ENCODE measurements around the gene SORCS2.

SORCS2 gene

DNA sequence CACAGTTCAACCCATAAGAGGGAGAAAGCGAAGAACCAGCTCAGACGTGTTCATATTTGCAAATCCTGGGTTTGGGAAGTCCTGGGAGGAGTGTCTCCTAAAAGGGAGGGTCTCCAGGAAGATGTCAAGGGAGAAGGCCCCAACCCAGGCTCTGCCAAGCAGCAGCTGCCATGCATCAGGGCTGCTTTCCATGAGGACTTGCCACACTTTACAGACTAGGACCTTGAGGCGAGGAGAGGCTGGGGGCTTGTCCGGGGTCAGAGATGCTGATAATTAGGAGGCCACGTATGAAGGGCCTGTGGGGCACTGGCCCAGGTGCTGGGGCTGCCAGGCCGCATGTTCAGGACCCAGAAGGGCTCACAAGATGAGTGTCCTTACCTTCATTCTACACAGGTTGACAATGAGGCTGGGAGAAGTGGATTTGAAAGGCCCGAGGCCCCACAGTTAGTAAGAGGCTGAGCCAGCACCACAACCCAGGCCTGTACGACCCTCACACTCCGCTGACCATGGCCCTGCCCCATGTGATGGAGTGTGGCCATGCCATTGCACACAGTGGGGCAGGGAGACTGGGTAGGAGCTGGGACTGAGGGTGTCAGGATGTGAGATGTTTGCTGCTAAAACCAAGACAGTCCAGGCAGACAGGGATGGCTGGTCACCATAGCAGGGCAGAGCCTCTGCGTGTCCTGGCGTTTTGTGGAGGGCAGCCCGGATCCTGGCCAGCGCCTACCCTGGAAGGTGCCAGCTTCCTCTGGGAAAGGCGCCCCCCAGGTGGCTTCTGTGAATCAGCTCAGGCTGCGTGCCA lies 147.6 kb downstream of the SORCS2 start:
- TF ChIP-seq FOXP2 (optimal IDR thresholded peaks at IDR 0.05; ENCODE audit: borderline replicate concordance, extremely low read depth, extremely low read length, insufficient read depth): no peak
- TF ChIP-seq SIN3A (IDR thresholded peaks at IDR 0.05; ENCODE audit: borderline replicate concordance, insufficient read depth, low read length): no peak
- TF ChIP-seq TAF1 (IDR thresholded peaks at IDR 0.05; ENCODE audit: borderline replicate concordance, insufficient read depth, low read length): no peak
- TF ChIP-seq POLR2AphosphoS5 (IDR thresholded peaks at IDR 0.05; ENCODE audit: low read depth, low read length): no peak
- TF ChIP-seq, protein P1, sequence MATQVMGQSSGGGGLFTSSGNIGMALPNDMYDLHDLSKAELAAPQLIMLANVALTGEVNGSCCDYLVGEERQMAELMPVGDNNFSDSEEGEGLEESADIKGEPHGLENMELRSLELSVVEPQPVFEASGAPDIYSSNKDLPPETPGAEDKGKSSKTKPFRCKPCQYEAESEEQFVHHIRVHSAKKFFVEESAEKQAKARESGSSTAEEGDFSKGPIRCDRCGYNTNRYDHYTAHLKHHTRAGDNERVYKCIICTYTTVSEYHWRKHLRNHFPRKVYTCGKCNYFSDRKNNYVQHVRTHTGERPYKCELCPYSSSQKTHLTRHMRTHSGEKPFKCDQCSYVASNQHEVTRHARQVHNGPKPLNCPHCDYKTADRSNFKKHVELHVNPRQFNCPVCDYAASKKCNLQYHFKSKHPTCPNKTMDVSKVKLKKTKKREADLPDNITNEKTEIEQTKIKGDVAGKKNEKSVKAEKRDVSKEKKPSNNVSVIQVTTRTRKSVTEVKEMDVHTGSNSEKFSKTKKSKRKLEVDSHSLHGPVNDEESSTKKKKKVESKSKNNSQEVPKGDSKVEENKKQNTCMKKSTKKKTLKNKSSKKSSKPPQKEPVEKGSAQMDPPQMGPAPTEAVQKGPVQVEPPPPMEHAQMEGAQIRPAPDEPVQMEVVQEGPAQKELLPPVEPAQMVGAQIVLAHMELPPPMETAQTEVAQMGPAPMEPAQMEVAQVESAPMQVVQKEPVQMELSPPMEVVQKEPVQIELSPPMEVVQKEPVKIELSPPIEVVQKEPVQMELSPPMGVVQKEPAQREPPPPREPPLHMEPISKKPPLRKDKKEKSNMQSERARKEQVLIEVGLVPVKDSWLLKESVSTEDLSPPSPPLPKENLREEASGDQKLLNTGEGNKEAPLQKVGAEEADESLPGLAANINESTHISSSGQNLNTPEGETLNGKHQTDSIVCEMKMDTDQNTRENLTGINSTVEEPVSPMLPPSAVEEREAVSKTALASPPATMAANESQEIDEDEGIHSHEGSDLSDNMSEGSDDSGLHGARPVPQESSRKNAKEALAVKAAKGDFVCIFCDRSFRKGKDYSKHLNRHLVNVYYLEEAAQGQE (IDR thresholded peaks at IDR 0.05; ENCODE audit: insufficient read depth in 1 of 2, low read depth in 2 of 2, low read length in 2 of 2): no peak

DNA sequence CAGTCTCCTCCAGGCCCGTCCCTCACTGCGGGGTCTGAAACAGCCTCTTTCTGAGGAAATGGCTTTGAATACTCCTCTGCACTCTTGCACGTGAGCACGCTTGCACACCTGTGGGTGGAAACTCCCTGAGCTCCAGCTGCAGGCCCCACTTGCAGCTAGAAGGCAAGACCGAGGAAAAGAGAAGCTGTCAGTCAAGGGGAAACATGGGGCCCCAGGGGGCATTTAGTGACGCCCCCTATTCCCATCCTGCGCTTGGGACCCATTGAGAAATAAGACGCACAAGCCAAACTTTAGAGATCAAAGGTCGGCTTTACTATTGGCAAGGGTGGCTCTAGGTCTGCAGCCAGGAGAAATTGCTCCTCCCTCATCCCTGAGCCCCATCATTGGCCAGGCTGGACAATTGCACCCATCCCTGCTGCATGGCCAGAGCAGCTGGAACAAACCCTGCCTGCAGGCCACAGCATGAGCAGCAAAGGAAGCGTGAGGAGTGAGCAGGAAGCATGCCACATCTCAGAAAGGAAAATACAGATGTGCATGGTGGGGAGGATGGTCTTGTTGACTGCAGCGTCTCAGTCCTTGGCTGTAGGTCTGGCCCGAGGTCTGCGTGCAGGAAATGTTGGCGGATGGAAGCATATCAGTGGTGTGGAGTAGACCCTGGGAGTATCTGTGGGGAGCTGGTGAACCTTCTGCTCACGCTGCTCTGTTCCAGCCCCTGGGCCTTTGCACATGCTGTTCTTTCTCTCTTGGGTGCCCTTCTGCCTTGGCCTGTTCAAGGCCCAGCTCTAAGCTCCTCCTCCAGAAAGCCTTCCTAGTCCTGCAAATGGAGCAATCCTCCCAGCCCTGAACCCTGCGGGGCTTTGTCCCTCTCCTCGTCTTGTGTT lies 148.5 kb downstream of the SORCS2 start:
- TF ChIP-seq SIN3A (IDR thresholded peaks at IDR 0.05; ENCODE audit: borderline replicate concordance, insufficient read depth, low read length) (no peak), FOXP2 (optimal IDR thresholded peaks at IDR 0.05; ENCODE audit: borderline replicate concordance, extremely low read depth, extremely low read length, insufficient read depth) (no peak), TAF1 (IDR thresholded peaks at IDR 0.05; ENCODE audit: borderline replicate concordance, insufficient read depth, low read length) (no peak), POLR2AphosphoS5 (IDR thresholded peaks at IDR 0.05; ENCODE audit: low read depth, low read length) (no peak)
- TF ChIP-seq, protein P1 (IDR thresholded peaks at IDR 0.05; ENCODE audit: insufficient read depth in 1 of 2, low read depth in 2 of 2, low read length in 2 of 2): no peak

DNA sequence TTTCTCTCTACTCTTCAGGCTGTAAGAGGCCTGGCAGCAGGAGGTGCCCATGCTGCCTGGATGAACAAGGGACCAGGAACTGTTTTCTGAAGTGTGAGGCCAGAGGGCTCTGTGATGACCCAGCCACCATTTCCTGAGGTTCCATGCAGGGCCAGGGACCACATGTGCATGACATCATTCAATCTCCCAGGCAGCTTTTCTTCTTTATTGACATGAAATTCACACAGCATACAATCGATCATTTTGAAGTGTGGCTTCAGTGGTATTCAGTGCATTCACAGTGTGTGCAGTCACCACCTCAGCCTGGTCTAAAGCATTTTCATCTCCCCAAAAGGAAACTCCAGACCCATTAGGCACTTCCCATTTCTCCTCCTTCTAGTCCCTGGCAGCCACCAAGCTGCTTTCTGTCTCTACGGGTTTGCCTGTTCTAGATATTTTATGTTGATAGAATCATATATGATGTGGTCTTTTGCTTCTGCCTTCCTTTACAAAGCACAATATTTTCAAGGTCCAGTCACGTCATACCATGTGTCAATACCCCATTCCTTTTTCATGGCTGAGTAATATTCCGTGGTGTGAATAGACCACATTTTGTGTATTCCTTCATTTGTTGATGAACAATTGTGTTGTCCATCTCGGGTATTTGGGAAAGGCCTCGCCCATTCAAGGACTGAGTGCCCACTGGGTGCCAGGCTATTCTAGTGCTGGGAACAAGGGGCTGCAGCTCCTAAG lies 149.3 kb downstream of the SORCS2 start:
- TF ChIP-seq, protein P1 (IDR thresholded peaks at IDR 0.05; ENCODE audit: insufficient read depth in 1 of 2, low read depth in 2 of 2, low read length in 2 of 2): no peak
- no peak for TF ChIP-seq TAF1 (IDR thresholded peaks at IDR 0.05; ENCODE audit: borderline replicate concordance, insufficient read depth, low read length)
- TF ChIP-seq FOXP2 (optimal IDR thresholded peaks at IDR 0.05; ENCODE audit: borderline replicate concordance, extremely low read depth, extremely low read length, insufficient read depth): no peak
- no peak for TF ChIP-seq SIN3A (IDR thresholded peaks at IDR 0.05; ENCODE audit: borderline replicate concordance, insufficient read depth, low read length)
- TF ChIP-seq POLR2AphosphoS5 (IDR thresholded peaks at IDR 0.05; ENCODE audit: low read depth, low read length): no peak

DNA sequence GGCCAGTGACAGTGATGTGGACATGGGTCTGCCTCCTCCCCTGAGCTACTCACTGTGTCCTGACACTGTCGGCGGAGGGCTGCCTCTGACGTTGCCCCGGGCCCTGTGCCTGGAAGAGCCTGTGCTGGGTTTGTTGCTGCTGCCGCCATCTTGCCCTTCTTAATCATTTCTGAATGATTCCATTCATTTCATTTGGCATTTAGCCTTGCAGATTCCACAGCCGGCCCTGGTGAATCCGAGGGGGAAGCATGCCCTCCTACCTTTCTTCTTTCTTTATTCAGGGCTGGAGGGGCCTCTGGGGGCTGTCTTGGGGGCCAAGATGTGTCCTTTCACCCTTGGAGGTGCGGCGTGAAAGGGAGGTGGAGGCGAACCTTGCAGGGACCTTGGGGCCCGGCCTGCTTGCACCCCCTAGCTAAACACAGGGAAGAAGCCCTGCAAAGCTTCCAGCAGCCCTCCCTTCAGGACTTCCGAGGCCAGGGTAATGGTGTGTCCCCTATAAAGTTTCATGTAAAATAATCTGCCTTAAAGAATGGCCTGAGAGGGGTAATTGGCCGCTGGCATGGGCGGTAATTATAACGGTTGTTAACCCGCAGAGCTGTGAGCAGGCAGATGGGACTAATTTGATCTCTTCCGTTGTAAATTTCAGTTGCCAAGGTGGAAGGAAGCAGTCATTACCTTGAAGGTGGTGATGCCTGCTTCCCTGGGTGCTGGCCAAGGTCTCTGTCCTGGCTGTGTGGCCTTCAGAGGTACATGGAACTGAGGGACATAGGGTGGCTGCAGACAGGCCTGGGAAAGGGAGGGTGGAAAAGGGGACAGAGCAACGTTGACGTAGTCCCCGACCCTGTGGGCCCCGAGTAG lies 150.1 kb downstream of the SORCS2 start:
- TF ChIP-seq POLR2AphosphoS5 (IDR thresholded peaks at IDR 0.05; ENCODE audit: low read depth, low read length): no peak
- TF ChIP-seq FOXP2 (optimal IDR thresholded peaks at IDR 0.05; ENCODE audit: borderline replicate concordance, extremely low read depth, extremely low read length, insufficient read depth): no peak

All from PFSK-1 (cell line).